HEK293T (cell line): ENCODE results near the gene DPCD.

Experiments
- FOXM1 ChIP-seq: fragments of 450-650 bp; IDR thresholded peaks from 2 replicates; pipeline ENCODE4 v1.6.1; 2017; ENCODE audit warnings: mild to moderate bottlenecking, borderline replicate concordance
- NFRKB ChIP-seq: fragments of 450-650 bp; IDR thresholded peaks from 2 replicates; pipeline ENCODE4 v1.6.1; 2016; ENCODE audit warnings: mild to moderate bottlenecking, moderate library complexity
- SUZ12 ChIP-seq: fragments of 450-650 bp; IDR thresholded peaks from 2 replicates; pipeline ENCODE4 v1.6.1; 2016; ENCODE audit warnings: mild to moderate bottlenecking

GRCh38 chr10:101565936-101566332 is 22.2 kb upstream of the DPCD start:
- no peak for TF ChIP-seq NFRKB
- no peak for TF ChIP-seq FOXM1
- no peak for TF ChIP-seq SUZ12
